ENCODE measurements around the gene KHDRBS1.

KHDRBS1 gene

GRCh38 chr1:32077451-32077850, 63.8 kb downstream of the KHDRBS1 start:
- TF ChIP-seq FOXM1 (IDR thresholded peaks at IDR 0.05; ENCODE audit: borderline replicate concordance, low read depth), result no peak
- TF ChIP-seq EGR1 (IDR thresholded peaks at IDR 0.05), result no peak
- TF ChIP-seq MAX (IDR thresholded peaks at IDR 0.05), result no peak
- TF ChIP-seq TEAD4 (IDR thresholded peaks at IDR 0.05), result no peak
- no peak for TF ChIP-seq CEBPB (IDR thresholded peaks at IDR 0.05)
- TF ChIP-seq YY1 (IDR thresholded peaks at IDR 0.05; ENCODE audit: low read depth), result no peak
- no peak for TF ChIP-seq NFIC (IDR thresholded peaks at IDR 0.05)
- TF ChIP-seq TAF1 (IDR thresholded peaks at IDR 0.05; ENCODE audit: low read depth), result no peak
- TF ChIP-seq ZBTB7A (IDR thresholded peaks at IDR 0.05; ENCODE audit: low read depth), result no peak
- no peak for TF ChIP-seq EP300 (IDR thresholded peaks at IDR 0.05; ENCODE audit: borderline replicate concordance)

GRCh38 chr1:32082022-32082421, 68.4 kb downstream of the KHDRBS1 start:
- TF ChIP-seq RAD21 (IDR thresholded peaks at IDR 0.05; ENCODE audit: low read depth) (no peak), MAX (IDR thresholded peaks at IDR 0.05) (no peak), REST (IDR thresholded peaks at IDR 0.05; ENCODE audit: low read depth) (no peak), TCF12 (IDR thresholded peaks at IDR 0.05; ENCODE audit: low read depth) (no peak), NFIC (IDR thresholded peaks at IDR 0.05) (no peak), FOXM1 (IDR thresholded peaks at IDR 0.05; ENCODE audit: borderline replicate concordance, low read depth) (no peak), USF1 (IDR thresholded peaks at IDR 0.05) (no peak), TEAD4 (IDR thresholded peaks at IDR 0.05) (no peak), TAF1 (IDR thresholded peaks at IDR 0.05; ENCODE audit: low read depth) (no peak), ZBTB7A (IDR thresholded peaks at IDR 0.05; ENCODE audit: low read depth) (no peak), EP300 (IDR thresholded peaks at IDR 0.05; ENCODE audit: borderline replicate concordance) (no peak), CREB1 (IDR thresholded peaks at IDR 0.05; ENCODE audit: low read depth) (no peak), EGR1 (IDR thresholded peaks at IDR 0.05) (no peak), CEBPB (IDR thresholded peaks at IDR 0.05) (no peak), YY1 (IDR thresholded peaks at IDR 0.05; ENCODE audit: low read depth) (no peak)

GRCh38 chr1:32086381-32086780, 72.7 kb downstream of the KHDRBS1 start:
- TF ChIP-seq NFIC (IDR thresholded peaks at IDR 0.05), result 0 out of 2 replicates have a peak, but pooled peaks have one; percentile 21

- no peak for TF ChIP-seq TAF1 (IDR thresholded peaks at IDR 0.05; ENCODE audit: low read depth)
- no peak for TF ChIP-seq EP300 (IDR thresholded peaks at IDR 0.05; ENCODE audit: borderline replicate concordance)
Measured at GRCh38 chr1:32091176-32091575, 77.5 kb downstream of the KHDRBS1 start.

- no peak for TF ChIP-seq EGR1 (IDR thresholded peaks at IDR 0.05)
- no peak for TF ChIP-seq YY1 (IDR thresholded peaks at IDR 0.05; ENCODE audit: low read depth)
- no peak for TF ChIP-seq CREB1 (IDR thresholded peaks at IDR 0.05; ENCODE audit: low read depth)
- TF ChIP-seq TCF12 (IDR thresholded peaks at IDR 0.05; ENCODE audit: low read depth), result no peak
- no peak for TF ChIP-seq TAF1 (IDR thresholded peaks at IDR 0.05; ENCODE audit: low read depth)
- no peak for TF ChIP-seq NFIC (IDR thresholded peaks at IDR 0.05)
- no peak for TF ChIP-seq TEAD4 (IDR thresholded peaks at IDR 0.05)
- TF ChIP-seq EP300 (IDR thresholded peaks at IDR 0.05; ENCODE audit: borderline replicate concordance), result no peak
- TF ChIP-seq USF1 (IDR thresholded peaks at IDR 0.05), result no peak
- no peak for TF ChIP-seq ZBTB7A (IDR thresholded peaks at IDR 0.05; ENCODE audit: low read depth)
- no peak for TF ChIP-seq REST (IDR thresholded peaks at IDR 0.05; ENCODE audit: low read depth)
- TF ChIP-seq MAX (IDR thresholded peaks at IDR 0.05), result no peak
- TF ChIP-seq RAD21 (IDR thresholded peaks at IDR 0.05; ENCODE audit: low read depth), result no peak
- TF ChIP-seq FOXM1 (IDR thresholded peaks at IDR 0.05; ENCODE audit: borderline replicate concordance, low read depth), result no peak
- TF ChIP-seq CEBPB (IDR thresholded peaks at IDR 0.05), result no peak
Measured at GRCh38 chr1:32091591-32091990, 77.9 kb downstream of the KHDRBS1 start.
